RPMI7951 (cell line): ENCODE data around the gene GARIN5A. TPM values are rescaled to one million over a fixed set of nuclear protein-coding genes. Genes with fewer than 3 reads are reported as not detected.

ENCODE experiments used
- DNase-seq: peaks from one replicate; pipeline ENCODE4 v3.0.0-alpha.2; 2012; ENCODE audit warnings: low read depth
- total RNA-seq: library from RNA; depleted of rRNA; stranded (reverse); fragments of >200 nt; shearing (Covaris generic); gene quantifications from 2 replicates; pipeline ENCODE4 v1.2.3, GENCODE V29; 2014

The GARIN5A gene
- total RNA-seq, 1 experiment from 2014 or later, result not detected

DNA sequence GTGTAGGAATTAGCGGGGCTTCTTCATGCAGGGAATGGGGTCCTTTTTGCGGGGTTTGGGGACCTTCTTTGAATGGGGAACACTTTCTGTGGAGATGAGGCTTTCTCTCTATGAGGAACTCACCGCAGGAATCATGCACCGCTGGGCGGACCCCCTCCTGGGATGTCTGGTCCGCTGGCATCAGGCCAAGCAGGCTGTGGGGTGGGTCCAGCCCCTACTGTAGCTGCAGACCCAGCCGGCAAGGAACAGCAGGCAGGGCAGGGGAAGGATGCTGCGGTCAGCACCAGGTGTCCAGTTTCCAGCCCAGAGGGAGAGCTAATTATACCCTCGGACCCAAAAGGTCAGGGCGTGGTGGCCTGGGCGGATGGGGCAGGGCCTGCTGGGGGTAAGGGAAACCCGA is 42.1 kb downstream of the GARIN5A start:
- peak; percentile 36 for DNase-seq

DNA sequence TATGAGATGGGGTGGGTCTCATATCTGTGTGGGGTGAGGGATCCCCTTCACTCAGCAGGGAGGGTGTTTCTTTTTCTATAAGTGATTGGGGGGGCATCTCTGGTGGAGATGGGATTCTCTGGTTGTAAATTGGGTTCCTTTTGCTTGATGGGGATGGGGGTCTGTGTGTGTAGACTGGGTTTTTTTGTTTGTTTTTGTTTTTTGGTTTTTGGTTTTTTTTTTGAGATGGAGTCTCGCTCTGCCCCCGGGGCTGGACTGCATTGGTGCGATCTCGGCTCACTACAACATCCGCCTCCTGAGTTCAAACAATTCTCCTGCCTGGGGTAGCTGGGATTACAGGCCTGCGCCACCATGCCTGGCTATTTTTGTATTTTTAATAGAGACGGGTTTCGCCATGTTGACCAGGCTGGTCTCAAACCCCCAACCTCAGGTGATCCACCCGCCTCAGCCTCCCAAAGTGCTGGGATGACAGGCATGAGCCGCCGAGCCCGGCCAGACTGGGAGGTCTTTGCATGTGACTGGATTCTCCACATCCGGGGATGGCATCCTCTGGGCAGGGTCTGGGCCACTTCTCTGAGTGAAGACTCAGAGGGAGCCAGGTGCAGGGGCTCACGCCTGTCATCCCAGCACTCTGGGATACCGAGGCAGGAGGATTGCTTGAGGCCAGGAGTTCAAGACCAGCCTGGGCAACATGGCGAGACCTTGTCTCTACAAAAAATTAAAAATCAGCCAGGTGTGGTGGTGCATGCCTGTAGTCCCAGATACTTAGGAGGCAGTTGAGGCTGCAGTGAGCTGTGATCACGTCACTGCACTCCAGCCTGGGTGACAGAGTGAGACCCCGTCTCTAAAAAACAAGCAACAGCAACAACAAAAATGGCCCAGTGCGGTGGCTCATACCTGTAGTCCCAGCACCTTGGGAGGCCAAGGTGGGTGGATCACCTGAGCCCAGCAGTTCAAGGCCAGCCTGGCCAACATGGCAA is 43.2 kb downstream of the GARIN5A start:
- DNase-seq, result no peak

DNA sequence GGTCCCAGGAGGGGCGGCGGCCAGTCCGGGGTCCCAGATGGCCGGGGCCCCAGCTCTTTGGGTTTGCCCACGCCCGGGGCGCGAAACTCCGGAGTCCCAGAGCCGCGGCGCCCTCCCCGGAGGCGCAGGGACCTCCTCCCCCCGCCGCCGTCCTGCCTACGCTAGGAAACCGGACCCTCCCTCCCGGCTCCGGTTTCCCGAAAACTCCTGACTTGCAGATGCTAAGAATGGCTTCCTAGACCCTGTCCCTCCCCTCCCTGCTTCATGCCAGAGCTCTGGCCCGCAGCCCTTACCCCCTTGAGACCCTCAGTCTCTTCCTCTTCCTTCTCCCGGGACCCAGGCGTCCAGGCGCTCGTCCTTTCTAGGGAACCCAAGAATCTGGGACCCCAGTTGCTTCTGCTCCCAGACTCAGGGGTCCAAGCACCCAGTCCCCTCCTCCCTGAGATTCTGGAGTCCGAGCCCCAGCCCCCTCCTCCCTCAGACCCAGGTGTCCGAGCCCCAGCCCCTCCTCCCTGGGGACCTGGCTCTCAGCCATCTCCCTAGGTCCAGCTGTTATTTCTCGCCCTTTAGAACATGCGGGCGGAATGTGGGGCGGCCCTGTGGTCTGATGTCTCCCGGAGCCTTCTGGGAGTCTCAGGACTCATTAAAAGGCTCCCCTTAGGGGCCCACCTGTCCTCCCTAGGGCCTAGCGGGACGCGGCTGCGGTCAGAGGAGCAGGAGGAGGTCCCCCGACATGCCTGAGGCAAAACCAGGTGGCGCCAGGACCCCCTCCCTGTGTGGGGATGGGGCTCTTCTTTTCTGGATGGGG is 44.2 kb downstream of the GARIN5A start, which contains the start of gene MYBPC2:
Gene MYBPC2, plus strand, starts transcription at position 672 of the 808 bp plus-strand sequence. Its CDS starts 62 bp downstream, at position 734.
- DNase-seq, result no peak

DNA sequence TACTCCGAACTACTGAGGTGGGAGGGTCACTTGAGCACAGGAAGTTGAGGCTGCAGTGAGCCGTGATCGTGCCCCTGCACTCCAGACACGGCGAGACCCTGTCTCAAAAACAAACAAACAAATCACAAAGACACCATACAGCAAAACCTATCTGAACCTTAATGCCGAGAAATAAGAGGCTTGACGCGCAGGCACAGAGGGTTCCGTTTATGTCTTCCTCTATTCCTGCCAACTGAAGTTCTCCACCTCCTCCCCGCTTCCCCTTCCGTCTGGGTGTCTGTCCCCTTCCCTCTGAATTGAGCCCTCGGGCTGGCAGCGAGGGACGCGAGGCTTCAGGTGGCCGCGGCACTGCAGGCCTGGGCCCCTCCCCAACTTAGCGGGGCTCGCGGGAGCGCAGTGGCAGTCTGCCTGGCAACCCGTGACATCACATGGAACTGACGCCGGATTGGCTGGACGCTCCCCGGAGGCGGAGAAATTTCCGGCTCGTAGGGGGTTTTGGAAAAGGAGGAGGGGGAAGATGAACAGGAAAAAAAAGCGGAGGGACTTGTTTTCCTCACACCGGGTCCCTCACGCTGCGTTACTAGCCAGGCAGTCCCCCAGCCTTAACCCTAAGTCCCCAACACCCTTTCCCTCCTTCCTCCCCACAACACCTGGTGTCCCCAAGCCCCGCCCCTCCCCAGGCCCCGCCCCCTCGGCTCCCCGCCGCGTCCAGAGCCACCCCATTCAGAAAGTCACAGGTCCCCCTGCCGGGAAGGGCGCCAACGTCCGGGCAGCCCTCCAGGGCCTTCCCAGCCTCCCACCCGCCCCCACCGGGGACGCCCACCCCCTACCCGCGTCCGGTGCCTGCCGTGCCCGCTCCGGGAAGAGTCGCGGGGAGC is 45.1 kb downstream of the GARIN5A start:
- DNase-seq, result peak; percentile 49

DNA sequence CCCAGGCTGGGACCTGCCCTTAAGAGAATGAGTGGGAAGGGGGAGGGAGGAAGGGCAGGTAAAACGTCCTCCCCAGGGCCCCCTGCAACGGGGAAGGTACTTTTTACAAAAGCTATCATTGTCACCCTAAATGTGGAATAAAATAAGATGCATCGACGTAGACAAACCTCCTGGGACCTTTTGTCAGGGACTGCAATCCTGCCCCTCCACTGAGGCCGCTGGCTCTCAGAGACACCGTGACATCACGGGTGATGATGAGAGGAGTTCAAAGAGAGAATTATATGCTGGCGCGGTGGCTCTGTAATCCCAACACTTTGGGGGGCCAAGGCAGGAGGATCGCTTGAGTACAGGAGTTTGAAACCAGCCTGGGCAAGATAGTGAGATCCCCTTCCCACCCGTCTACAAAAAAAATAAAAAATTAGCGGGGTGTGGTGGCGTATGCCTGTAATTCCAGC is 45.7 kb downstream of the GARIN5A start:
- no peak for DNase-seq

DNA sequence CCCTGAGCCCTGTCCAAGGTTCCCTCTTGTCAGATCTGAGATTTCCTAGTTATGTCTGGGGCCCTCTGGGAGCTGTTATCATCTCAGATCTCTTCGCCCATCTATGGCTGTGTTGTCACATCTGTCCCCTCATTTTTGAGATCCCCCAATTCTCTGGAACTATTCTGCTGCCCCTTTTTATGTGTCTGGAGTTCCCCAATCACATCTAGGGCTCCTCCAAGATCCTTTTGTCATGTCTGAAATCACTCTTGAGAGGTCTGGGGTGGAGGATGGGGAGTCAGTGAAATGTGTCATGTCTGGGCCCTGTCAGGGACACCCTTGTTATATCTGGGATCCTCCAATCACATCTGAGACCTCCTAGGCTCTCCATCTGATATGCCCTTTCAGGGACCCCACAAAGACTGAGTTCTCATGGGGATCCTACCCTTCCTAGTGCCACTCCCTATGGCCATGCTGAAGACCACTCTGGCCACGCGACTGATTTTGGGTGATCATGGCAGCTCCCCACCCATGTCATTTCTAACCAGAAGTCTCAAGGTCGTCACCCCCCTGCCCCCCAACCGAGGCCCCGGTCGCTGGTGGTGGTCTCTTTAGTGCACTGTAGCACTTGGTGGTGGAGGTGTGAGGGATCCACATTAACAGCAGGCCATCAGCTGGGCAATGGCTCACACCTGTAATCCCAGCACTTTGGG is 47.7 kb downstream of the GARIN5A start:
- DNase-seq, result no peak

DNA sequence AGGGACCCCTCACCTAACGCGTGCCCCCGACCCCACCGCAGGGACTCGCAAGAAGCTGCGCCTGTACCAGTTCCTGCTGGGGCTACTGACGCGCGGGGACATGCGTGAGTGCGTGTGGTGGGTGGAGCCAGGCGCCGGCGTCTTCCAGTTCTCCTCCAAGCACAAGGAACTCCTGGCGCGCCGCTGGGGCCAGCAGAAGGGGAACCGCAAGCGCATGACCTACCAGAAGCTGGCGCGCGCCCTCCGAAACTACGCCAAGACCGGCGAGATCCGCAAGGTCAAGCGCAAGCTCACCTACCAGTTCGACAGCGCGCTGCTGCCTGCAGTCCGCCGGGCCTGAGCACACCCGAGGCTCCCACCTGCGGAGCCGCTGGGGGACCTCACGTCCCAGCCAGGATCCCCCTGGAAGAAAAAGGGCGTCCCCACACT is 48.6 kb downstream of the GARIN5A start:
- DNase-seq, result peak; percentile 59

DNA sequence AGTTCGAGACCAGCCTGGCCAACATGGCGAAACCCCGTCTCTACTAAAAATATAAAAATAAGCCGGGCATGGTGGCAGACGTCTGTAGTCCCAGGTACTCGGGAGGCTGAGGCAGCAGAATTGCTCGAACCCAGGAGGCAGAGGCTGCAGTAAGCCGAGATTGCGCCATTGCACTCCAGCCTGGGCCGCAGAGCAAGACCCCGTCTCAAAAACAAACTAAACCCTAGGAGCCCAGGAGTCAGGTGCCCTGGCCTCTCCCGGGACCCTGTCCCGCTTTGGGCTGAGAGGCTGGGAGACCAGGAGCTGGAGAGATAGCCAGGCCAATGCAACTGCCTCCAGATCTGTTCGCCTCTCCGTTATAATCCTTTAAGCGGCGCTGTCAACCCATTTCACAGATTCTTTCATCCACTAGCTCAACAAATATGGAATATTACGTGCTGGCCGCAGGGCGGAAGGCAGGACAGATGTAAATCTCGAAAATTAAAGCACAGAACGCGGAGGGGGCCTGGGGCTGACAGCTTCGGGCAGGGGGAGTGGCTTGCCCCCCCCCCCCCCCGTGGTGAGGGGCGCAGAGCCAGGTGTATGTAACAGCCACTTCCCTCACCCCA is 49.2 kb downstream of the GARIN5A start:
- DNase-seq, result no peak

DNA sequence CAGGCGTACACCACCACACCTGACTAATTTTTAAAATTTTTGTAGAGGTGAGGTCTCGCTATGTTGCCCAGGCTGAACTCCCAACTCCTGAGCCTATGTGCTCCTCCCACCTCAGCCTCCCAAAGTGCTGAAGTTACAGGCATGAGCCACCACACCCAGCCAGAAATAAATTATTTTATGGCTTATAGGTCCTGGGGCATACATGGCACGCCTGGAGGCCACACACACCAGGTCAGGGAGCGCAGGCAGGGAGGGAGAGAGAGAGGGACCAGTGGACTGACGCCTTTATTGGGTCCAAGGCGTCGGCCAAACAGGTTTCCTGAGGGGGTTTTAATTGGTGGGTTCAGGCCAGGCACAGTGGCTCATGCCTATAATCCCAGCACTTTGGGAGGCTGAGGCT is 51.1 kb downstream of the GARIN5A start:
- DNase-seq, result no peak

DNA sequence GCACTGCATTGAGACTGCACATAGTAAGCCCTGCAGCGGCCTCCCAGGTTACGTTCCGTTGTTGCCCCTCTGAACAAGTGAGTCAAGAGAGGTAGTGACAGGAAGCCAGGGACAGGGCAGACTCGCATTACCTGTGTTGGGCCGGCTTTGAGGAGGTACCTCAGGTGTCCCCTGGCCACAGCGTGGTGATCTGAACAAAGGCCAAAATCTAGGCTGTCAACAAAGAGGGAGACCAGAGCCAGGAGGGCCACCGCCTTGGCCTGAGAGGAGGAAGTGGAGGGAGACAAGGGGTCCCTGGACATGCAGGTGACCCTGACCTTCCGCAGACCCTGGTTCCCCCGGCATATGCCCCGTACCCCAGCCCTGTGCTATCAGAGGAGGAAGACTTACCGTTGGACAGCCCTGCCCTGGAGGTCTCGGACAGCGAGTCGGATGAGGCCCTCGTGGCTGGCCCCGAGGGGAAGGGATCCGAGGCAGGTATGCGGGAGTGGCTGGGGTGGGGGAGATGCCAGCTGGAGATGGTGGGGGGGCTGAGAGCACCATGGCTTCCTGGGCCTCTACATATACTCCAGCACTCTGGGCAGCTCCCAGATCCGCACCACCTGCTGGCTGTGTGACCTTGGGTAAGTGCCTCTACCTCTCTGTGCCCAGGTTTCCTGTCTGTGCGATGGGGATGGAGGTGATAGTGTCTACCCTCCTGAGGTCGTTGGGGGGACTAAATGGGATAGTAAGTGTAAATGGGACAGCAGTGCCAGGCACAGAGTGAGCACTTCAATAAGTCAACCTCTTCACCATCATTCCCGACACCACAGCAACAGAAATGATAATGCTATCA is 53.2 kb downstream of the GARIN5A start:
- DNase-seq, result no peak

DNA sequence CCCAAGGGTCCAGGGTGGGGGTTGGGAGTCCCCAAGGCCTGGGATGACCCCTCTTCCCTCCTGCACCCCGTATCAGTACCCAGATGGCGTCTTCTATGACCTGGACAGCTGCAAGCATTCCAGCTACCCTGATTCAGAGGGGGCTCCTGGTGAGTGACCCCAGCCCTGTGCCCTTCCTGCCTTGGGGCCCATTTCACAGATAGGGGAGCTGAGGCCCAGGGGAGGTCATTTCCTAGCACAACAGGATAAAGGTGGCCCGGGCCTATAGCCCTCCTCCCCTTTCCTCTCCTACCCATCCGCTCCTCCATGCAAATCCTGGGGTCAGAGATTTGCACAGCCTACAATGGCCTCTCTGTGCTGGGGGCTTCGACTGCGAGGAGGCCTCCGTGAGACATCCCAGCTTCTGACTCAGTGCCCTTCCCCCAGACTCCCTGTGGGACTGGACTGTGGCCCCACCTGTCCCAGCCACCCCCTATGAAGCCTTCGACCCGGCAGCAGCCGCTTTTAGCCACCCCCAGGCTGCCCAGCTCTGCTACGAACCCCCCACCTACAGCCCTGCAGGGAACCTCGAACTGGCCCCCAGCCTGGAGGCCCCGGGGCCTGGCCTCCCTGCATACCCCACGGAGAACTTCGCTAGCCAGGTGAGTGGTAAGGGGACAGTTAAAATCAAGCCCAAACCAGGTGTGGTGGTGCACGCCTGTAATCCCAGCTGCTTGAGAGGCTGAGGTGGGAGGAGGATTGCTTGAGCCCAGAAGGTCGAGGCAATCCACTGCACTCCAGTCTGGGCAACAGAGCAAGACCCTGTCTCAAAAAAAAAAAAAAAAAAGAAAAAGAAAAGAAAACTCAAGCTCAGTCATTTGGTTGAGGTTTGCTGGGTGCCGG is 54.0 kb downstream of the GARIN5A start:
- no peak for DNase-seq

DNA sequence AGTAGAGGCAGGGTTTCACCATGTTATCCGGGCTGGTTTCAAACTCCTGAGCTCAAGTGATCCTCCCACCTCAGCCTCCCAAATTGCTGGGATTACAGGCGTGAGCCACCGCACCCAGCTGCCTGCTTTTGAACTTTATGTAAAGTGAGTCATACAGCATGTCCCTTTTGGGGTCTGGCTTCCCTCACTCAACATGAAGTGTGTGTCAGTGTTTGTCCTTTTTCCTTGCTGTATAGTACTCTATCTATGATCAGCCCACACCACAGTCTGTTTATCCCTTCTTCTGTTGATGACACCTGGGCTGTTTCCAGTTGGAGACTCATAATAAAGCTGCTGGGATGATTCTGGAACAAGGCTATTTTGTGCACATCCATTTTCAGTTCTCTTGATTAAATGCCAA is 55.8 kb downstream of the GARIN5A start:
- no peak for DNase-seq

DNA sequence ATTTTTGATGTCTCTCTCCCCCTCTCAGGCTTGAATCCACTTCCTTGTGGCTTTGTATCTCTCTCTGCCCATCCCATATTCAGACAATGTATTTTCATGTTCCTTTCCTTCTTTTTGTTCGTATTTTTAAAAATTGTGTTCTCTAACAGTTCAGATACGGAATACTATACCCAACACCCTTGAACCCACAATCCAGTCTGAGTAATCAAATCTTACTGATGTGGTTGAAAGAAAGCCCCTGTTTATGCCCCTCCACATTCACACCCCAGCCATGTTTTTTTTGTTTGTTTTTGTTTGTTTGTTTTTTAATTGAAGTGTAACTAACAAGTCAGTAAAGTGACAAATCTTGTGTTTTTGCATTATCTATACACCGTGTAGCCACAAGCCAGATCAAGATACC is 56.5 kb downstream of the GARIN5A start:
- DNase-seq, result no peak

DNA sequence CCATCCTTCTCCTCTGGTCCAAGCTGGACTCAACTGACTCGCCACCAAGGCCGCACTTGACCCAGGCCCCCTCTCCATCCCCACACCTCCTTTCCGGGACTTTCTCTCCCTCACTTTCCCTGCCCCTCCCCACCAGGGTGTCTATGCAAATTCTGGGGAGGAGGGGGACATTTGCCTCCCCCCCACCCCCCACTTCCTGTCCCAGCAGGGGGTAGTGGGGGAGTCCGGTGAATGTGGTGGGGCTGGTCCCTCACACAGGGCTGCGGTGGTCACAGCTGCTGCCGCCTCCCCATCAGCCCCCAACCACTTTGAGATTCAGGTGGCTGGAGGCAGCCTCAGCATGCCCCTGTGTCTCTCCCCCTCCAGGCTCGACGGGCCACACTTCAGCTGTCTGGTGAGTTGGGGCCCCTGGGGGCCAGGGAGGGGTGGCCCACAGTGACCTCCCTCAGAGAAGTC is 57.0 kb downstream of the GARIN5A start:
- no peak for DNase-seq

DNA sequence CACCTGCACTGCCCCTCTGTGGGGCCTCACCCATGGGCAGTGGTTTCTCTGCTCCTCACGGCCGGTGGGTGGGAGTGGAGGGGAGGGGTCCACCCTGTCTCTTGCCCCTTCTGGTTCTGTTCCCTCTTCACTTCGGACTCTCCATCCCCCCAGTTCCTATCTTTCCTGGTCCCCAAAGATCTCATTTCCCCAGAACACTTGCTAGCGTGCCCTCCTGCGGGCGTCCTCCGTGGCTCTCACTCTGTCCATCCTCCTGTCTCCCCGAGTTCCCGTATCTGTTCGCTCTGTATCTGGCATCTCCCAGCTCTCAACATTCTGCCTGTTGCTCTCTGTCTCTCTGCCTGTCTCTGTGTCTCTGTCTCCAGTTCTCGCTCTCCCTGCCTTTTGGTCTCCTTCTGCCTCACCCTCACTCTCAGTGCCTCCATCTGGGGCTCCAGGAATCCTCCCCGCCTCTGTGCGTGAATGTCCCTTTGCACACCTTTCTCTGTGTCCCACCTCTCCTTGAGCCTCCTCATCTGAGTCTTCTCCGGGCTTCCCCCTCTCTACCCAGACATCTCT is 57.5 kb downstream of the GARIN5A start:
- DNase-seq, result no peak

DNA sequence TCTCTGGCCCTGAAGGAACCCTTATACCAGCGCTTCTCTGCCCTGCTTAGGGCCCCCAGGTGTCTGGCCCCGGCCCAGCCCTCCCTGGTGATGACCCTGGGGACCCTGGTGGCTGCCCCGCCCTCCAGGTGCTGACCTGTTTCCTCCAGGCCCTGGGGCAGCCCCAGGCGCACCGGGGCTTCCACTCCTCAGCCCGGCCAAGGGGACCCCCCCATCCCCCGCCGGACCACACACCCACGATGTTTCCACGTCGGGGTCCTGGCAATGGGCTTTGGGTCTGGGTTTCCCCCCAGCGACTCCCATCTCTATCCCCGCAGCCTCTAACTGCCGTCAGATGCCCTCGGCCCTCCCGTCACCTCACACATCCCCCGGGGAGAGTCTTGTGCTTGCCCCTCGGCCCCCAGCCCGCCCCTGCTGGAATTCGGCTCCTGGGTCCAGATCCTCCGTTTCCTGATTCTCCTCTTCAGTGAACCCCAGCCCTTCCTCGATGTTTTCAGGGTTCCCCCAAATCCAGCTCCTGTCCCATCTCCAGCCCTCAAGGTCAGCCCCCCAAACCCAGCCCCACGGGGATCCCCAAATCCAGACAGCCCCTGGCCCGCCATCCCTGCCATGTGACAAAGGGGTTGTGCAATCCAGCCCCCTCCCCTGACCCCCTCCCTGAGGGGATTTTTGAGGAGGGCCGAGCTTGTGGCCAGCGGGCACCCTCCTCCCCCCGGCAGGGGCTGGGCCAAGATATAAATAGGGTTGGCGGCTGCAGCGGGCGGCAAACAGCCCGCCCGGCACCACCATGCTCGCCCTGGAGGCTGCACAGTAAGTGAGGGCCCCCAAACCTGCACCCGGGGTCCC is 58.2 kb downstream of the GARIN5A start, which contains the start of gene SPIB:
Gene SPIB, plus strand, starts transcription at position 763 of the 846 bp plus-strand sequence. Its CDS starts 25 bp downstream, at position 788.
- no peak for DNase-seq
